Nephron progenitor cell (in vitro differentiated cells): ENCODE results near the gene CEP128.

Source experiments
- DNase-seq: peaks from one replicate; pipeline ENCODE4 v3.0.0; 2021
- H3K27ac Mint-ChIP-seq: 2 replicates; pipeline ENCODE4 v1.8.0; 2021; ENCODE audit warnings: mild to moderate bottlenecking, moderate library complexity, mixed read lengths
- H3K27me3 Mint-ChIP-seq: 2 replicates; pipeline ENCODE4 v1.8.0; 2021; ENCODE audit warnings: mild to moderate bottlenecking, low read depth, mixed read lengths; ENCODE audit not compliant: poor library complexity
- H3K36me3 Mint-ChIP-seq: 2 replicates; pipeline ENCODE4 v1.8.0; 2021; ENCODE audit warnings: low read depth, mixed read lengths
- H3K4me1 Mint-ChIP-seq: 2 replicates; pipeline ENCODE4 v1.8.0; 2021; ENCODE audit warnings: mixed read lengths
- H3K4me3 Mint-ChIP-seq: 2 replicates; pipeline ENCODE4 v1.8.0; 2021; ENCODE audit warnings: mild to moderate bottlenecking, moderate library complexity, mixed read lengths
- H3K9me3 Mint-ChIP-seq: 2 replicates; pipeline ENCODE4 v1.8.0; 2021; ENCODE audit warnings: mild to moderate bottlenecking, moderate library complexity, mixed read lengths
- CTCF ChIP-seq: fragments of 200-600 bp; sonication (generic); IDR thresholded peaks from 2 replicates; pipeline ENCODE4 v1.5.0; 2021; ENCODE audit warnings: antibody characterized with exemption

CEP128 gene

GRCh38 chr14:80906336-80906735 is 35.2 kb downstream of the CEP128 start:
- Mint-ChIP-seq H3K27ac (peak overlapping the region; percentile 21), H3K9me3 (no peaks in the 10 kb centered on the region), H3K36me3 (peaks cover 23% of the 10 kb centered on the region), H3K27me3 (no peaks in the 10 kb centered on the region), H3K4me3 (no peak overlapping the region), H3K4me1 (no peaks in the 10 kb centered on the region)
- no peak for TF ChIP-seq CTCF
- no peak for DNase-seq

GRCh38 chr14:80902608-80903007 is 38.9 kb downstream of the CEP128 start:
- Mint-ChIP-seq H3K36me3 (peaks cover 23% of the 10 kb centered on the region), H3K9me3 (no peaks in the 10 kb centered on the region), H3K4me3 (no peak overlapping the region), H3K27ac (no peak overlapping the region), H3K4me1 (no peaks in the 10 kb centered on the region), H3K27me3 (no peaks in the 10 kb centered on the region)
- DNase-seq = no peak
- no peak for TF ChIP-seq CTCF

- Mint-ChIP-seq H3K4me1 (no peaks in the 10 kb centered on the region), H3K27ac (peak overlapping the region; percentile 18)
- no peak for TF ChIP-seq CTCF
Observed at GRCh38 chr14:80901822-80902221, 39.7 kb downstream of the CEP128 start.

GRCh38 chr14:80901260-80901659 is 40.3 kb downstream of the CEP128 start:
- Mint-ChIP-seq H3K27me3 (no peaks in the 10 kb centered on the region), H3K4me3 (no peak overlapping the region), H3K27ac (no peak overlapping the region), H3K36me3 (peaks cover 23% of the 10 kb centered on the region), H3K9me3 (no peaks in the 10 kb centered on the region), H3K4me1 (no peaks in the 10 kb centered on the region)
- DNase-seq = no peak
- TF ChIP-seq CTCF = no peak

More at GRCh38 chr14:80901822-80902221, 39.7 kb downstream of the CEP128 start:
- Mint-ChIP-seq H3K36me3 (peaks cover 23% of the 10 kb centered on the region), H3K27me3 (no peaks in the 10 kb centered on the region), H3K9me3 (no peaks in the 10 kb centered on the region), H3K4me3 (no peak overlapping the region)
- no peak for DNase-seq

GRCh38 chr14:80872645-80873044 is 68.9 kb downstream of the CEP128 start:
- H3K36me3 Mint-ChIP-seq = peaks cover 76% of the 10 kb centered on the region
- no peak overlapping the region for H3K4me3 Mint-ChIP-seq
- no peak for DNase-seq
- H3K4me1 Mint-ChIP-seq = no peaks in the 10 kb centered on the region
- no peak for TF ChIP-seq CTCF
- no peak overlapping the region for H3K27ac Mint-ChIP-seq
- peaks cover 46% of the 10 kb centered on the region for H3K9me3 Mint-ChIP-seq
- H3K27me3 Mint-ChIP-seq = no peaks in the 10 kb centered on the region

- Mint-ChIP-seq H3K27me3 (no peaks in the 10 kb centered on the region), H3K27ac (no peak overlapping the region), H3K4me1 (no peaks in the 10 kb centered on the region), H3K9me3 (peaks cover 49% of the 10 kb centered on the region), H3K4me3 (no peak overlapping the region), H3K36me3 (peaks cover 64% of the 10 kb centered on the region)
- no peak for TF ChIP-seq CTCF
- DNase-seq = no peak
Observed at GRCh38 chr14:80868260-80868659, 73.3 kb downstream of the CEP128 start.
